Keratinocyte (primary cell): Measurements from ENCODE around the gene CELSR3.

Source experiments
- EZH2 ChIP-seq: IDR thresholded peaks from one replicate; pipeline ENCODE4 v1.6.1; 2012; ENCODE audit warnings: inconsistent platforms, mild to moderate bottlenecking, low read length, moderate library complexity
- TF ChIP-seq, protein P1 (sequence below), 3 experiments: IDR thresholded peaks in 1 of 3; conservative IDR thresholded peaks in 1 of 3; optimal IDR thresholded peaks in 1 of 3; 2 replicates in 2 of 3; 3 replicates in 1 of 3; pipeline versions ENCODE3 to v1.5.1; 2011; ENCODE audit warnings: low read length in 3 of 3, mild to moderate bottlenecking in 3 of 3, moderate library complexity in 2 of 3, control low read depth in 1 of 3, inconsistent platforms in 1 of 3; ENCODE audit not compliant: insufficient read depth in 2 of 3; ENCODE audit errors: extremely low read depth in 1 of 3

DNA sequence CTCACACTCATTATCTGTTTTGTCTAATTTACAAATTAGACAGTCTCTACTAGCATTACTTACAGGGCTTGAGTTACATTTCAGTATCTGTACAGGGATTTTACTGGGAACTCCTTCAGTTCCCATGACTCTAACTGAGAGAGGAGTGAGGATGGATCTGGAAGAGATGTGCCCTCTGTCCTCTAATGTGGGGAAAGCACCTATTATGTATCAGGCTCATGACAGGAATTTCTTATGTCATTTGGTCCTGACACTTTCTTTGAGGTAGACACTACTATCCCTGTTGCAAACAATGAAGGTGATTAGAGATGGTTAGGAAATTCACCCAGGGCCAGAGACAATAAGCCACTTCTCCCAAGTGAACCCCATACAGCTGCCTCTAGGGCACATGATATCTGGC, 33.9 kb upstream of the CELSR3 start:
- TF ChIP-seq, protein P1, sequence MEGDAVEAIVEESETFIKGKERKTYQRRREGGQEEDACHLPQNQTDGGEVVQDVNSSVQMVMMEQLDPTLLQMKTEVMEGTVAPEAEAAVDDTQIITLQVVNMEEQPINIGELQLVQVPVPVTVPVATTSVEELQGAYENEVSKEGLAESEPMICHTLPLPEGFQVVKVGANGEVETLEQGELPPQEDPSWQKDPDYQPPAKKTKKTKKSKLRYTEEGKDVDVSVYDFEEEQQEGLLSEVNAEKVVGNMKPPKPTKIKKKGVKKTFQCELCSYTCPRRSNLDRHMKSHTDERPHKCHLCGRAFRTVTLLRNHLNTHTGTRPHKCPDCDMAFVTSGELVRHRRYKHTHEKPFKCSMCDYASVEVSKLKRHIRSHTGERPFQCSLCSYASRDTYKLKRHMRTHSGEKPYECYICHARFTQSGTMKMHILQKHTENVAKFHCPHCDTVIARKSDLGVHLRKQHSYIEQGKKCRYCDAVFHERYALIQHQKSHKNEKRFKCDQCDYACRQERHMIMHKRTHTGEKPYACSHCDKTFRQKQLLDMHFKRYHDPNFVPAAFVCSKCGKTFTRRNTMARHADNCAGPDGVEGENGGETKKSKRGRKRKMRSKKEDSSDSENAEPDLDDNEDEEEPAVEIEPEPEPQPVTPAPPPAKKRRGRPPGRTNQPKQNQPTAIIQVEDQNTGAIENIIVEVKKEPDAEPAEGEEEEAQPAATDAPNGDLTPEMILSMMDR (optimal IDR thresholded peaks at IDR 0.05 in 1 of 3, IDR thresholded peaks at IDR 0.05 in 1 of 3, conservative IDR thresholded peaks at IDR 0.05 in 1 of 3; ENCODE audit: extremely low read depth in 1 of 3, insufficient read depth in 2 of 3, low read length in 3 of 3): no peak
- TF ChIP-seq EZH2: no peak
